ENCODE data around the gene COL4A2. TPM values are rescaled to one million over a fixed set of nuclear protein-coding genes. Genes with fewer than 3 reads are reported as not detected.

COL4A2 gene
- total and polyA plus RNA-seq, 2 experiments from 2014 or later: 146 to 455 TPM

DNA sequence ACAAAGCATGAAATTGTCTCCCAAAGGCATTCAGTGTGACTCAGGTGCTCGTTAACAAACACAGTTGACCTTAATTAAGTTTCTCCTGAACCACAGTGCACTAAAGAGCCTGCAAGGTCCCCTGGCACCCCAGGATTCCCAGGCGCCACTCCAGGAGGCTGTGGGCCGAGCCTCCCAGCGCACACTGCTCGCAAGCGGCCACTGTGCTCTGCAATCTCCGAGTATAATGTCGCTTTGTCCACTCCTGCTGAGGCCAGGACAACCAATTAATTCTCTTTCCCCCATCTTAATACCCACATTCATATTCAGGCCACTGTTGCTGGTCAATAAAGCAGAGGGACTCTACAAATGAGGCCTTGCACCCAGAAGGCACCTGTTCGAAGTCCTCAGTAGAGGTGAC lies 245.7 kb downstream of the COL4A2 start:
- TF ChIP-seq EZH2 (IDR thresholded peaks at IDR 0.05; ENCODE audit: insufficient read depth, poor library complexity, severe bottlenecking) (no peak), EZH2phosphoT487 (IDR thresholded peaks at IDR 0.05; ENCODE audit: insufficient read depth, low read depth) (no peak)
- Histone ChIP-seq H3F3A (ENCODE audit: insufficient read depth) (no peaks in the 10 kb centered on the region), H3K27ac (no peak overlapping the region), H3K9ac (no peak overlapping the region), H3K4me2 (ENCODE audit: unreplicated experiment) (no peak overlapping the region), H3K36me3 (ENCODE audit: low read depth) (no peaks in the 10 kb centered on the region), H3K4me1 (ENCODE audit: insufficient read depth) (no peaks in the 10 kb centered on the region), H3K9me3 (ENCODE audit: low read depth) (no peaks in the 10 kb centered on the region), H3K4me3 (no peak overlapping the region), H4K20me1 (ENCODE audit: insufficient read depth) (no peaks in the 10 kb centered on the region), H3K9me2 (ENCODE audit: insufficient read depth) (no peaks in the 10 kb centered on the region), H3K79me2 (ENCODE audit: insufficient read depth) (no peaks in the 10 kb centered on the region), H2AFZ (no peak overlapping the region), H3K27me3 (replicated peaks; ENCODE audit: insufficient read depth) (no peaks in the 10 kb centered on the region)
- 93 to 94% methylated on average over 9 of the region's 9 CpGs for WGBS, 2 experiments (ENCODE audit: low coverage in 1 of 2, low lambda C conversion rate in 2 of 2, missing lambda C conversion rate in 2 of 2)
- DNase-seq: no peak
- in situ Hi-C loops (cut with MboI): no loop called here

DNA sequence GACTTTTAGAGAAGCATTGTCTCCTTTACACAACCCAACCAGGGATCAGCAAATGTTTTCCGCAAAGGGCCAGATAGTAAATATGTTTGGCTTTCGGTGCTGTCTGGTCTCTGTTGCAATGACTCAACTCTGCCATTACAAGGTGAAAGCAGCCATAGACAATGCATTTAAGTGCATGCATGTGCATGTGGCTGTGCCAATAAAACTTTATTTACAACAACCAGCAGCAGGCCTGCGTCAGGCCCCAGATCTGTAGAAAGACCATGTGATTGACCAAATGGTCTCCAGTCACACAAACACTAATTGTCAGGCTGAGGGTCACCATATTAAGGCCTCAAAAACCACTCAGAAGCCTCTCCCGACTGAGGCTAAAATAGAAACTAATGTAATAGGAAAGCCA lies 246.3 kb downstream of the COL4A2 start:
- in situ Hi-C loops (cut with MboI): no loop called here
- Histone ChIP-seq H3K27ac (no peak overlapping the region), H3K4me3 (no peak overlapping the region)

DNA sequence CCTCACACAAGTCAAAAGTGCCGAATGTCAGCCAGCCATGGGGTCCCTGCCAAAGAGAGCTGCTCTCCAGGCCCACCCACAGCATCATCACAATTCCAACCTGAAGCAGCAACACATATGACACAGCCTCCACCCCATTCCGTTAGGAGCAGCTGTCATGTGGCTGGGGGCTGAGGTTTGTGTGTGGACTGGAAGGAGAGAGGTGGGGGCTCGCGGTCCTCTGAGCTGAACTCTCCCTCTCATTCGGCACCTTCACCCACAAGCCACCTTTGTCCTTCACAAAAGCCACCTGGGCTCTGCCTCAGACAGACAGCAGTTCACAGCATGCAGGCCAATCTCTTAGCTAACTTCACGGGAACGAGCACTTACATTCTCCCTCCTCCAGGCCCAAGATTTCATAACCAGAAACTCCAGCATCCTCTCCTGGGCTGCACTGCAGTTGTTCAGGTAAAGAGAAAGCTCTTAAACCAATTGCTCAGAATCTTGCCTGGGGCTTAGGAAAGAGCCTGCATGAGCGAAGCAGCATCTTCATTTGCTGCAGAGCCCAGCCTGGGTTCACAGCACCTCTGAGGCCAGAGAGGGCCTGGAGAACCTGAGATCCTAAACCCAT lies 247.2 kb downstream of the COL4A2 start:
- Histone ChIP-seq H3K27ac (no peak overlapping the region), H3K4me3 (no peak overlapping the region), H3F3A (ENCODE audit: insufficient read depth) (no peaks in the 10 kb centered on the region), H4K20me1 (ENCODE audit: insufficient read depth) (no peaks in the 10 kb centered on the region), H3K4me1 (ENCODE audit: insufficient read depth) (no peaks in the 10 kb centered on the region), H3K9ac (no peak overlapping the region), H3K36me3 (ENCODE audit: low read depth) (no peaks in the 10 kb centered on the region), H3K9me2 (ENCODE audit: insufficient read depth) (no peaks in the 10 kb centered on the region), H3K27me3 (replicated peaks; ENCODE audit: insufficient read depth) (no peaks in the 10 kb centered on the region), H3K9me3 (ENCODE audit: low read depth) (no peaks in the 10 kb centered on the region), H3K4me2 (ENCODE audit: unreplicated experiment) (no peak overlapping the region), H2AFZ (no peak overlapping the region), H3K79me2 (ENCODE audit: insufficient read depth) (no peaks in the 10 kb centered on the region)
- TF ChIP-seq EZH2phosphoT487 (IDR thresholded peaks at IDR 0.05; ENCODE audit: insufficient read depth, low read depth): no peak
- no peak for TF ChIP-seq EZH2 (IDR thresholded peaks at IDR 0.05; ENCODE audit: insufficient read depth, poor library complexity, severe bottlenecking)
- WGBS, 2 experiments (ENCODE audit: low coverage in 1 of 2, low lambda C conversion rate in 2 of 2, missing lambda C conversion rate in 2 of 2): 76 to 84% methylated on average over 8 of the region's 8 CpGs
- in situ Hi-C loops (cut with MboI): no loop called here
- no peak for DNase-seq

More for the DNA sequence above, 246.3 kb downstream of the COL4A2 start:
- TF ChIP-seq EZH2 (IDR thresholded peaks at IDR 0.05; ENCODE audit: insufficient read depth, poor library complexity, severe bottlenecking) (no peak), EZH2phosphoT487 (IDR thresholded peaks at IDR 0.05; ENCODE audit: insufficient read depth, low read depth) (no peak)
- Histone ChIP-seq H3K27me3 (replicated peaks; ENCODE audit: insufficient read depth) (no peaks in the 10 kb centered on the region), H3K4me1 (ENCODE audit: insufficient read depth) (no peaks in the 10 kb centered on the region), H4K20me1 (ENCODE audit: insufficient read depth) (no peaks in the 10 kb centered on the region), H3K4me2 (ENCODE audit: unreplicated experiment) (no peak overlapping the region), H3K79me2 (ENCODE audit: insufficient read depth) (no peaks in the 10 kb centered on the region), H3F3A (ENCODE audit: insufficient read depth) (no peaks in the 10 kb centered on the region), H2AFZ (no peak overlapping the region), H3K9ac (no peak overlapping the region), H3K9me3 (ENCODE audit: low read depth) (no peaks in the 10 kb centered on the region), H3K9me2 (ENCODE audit: insufficient read depth) (no peaks in the 10 kb centered on the region), H3K36me3 (ENCODE audit: low read depth) (no peaks in the 10 kb centered on the region)
- no peak for DNase-seq
- WGBS, 2 experiments (ENCODE audit: low coverage in 1 of 2, low lambda C conversion rate in 2 of 2, missing lambda C conversion rate in 2 of 2): 73 to 76% methylated on average over 4 of the region's 4 CpGs

DNA sequence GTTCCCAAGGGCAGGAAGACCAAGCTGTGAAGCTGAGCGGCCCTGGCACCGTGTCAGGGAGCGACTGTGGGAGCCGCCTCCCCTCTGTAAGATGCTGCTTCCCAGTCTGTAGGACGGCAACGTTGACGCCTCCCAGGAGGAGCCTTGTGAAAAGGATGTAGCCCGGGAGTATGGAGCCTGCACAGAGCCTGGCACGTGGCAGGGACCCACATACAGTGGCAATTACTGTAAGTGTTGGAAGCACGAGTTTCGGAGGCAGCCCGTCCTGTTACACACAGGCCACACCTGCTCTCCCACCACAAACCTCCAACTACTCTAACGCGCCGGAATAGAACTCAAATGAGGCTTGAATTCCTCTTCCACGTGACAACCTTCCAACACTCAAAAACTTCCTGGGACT lies 247.9 kb downstream of the COL4A2 start:
- in situ Hi-C loops (cut with MboI): no loop called here
- 81 to 84% methylated on average over 15 to 16 of the region's 16 CpGs for WGBS, 2 experiments (ENCODE audit: low coverage in 1 of 2, low lambda C conversion rate in 2 of 2, missing lambda C conversion rate in 2 of 2)
- TF ChIP-seq EZH2phosphoT487 (IDR thresholded peaks at IDR 0.05; ENCODE audit: insufficient read depth, low read depth): no peak
- no peak for TF ChIP-seq EZH2 (IDR thresholded peaks at IDR 0.05; ENCODE audit: insufficient read depth, poor library complexity, severe bottlenecking)

More for the DNA sequence above, 247.9 kb downstream of the COL4A2 start:
- H3K79me2 ChIP-seq (ENCODE audit: insufficient read depth): no peaks in the 10 kb centered on the region
- no peaks in the 10 kb centered on the region for H3K36me3 ChIP-seq (ENCODE audit: low read depth)
- H3K9ac ChIP-seq: no peak overlapping the region
- no peaks in the 10 kb centered on the region for H3K9me3 ChIP-seq (ENCODE audit: low read depth)
- H3K9me2 ChIP-seq (ENCODE audit: insufficient read depth): no peaks in the 10 kb centered on the region
- no peaks in the 10 kb centered on the region for H3K4me1 ChIP-seq (ENCODE audit: insufficient read depth)
- H3K4me3 ChIP-seq: no peak overlapping the region
- H3F3A ChIP-seq (ENCODE audit: insufficient read depth): 0 out of 2 replicates have a peak, but pooled peaks cover 3% of the 10 kb centered on the region
- H3K27ac ChIP-seq: no peak overlapping the region
- no peak for DNase-seq
- no peak overlapping the region for H2AFZ ChIP-seq
- H3K27me3 ChIP-seq (replicated peaks; ENCODE audit: insufficient read depth): no peaks in the 10 kb centered on the region
- no peak overlapping the region for H3K4me2 ChIP-seq (ENCODE audit: unreplicated experiment)
- no peaks in the 10 kb centered on the region for H4K20me1 ChIP-seq (ENCODE audit: insufficient read depth)
